ENCODE data around the gene MAPKAPK5.

DNA sequence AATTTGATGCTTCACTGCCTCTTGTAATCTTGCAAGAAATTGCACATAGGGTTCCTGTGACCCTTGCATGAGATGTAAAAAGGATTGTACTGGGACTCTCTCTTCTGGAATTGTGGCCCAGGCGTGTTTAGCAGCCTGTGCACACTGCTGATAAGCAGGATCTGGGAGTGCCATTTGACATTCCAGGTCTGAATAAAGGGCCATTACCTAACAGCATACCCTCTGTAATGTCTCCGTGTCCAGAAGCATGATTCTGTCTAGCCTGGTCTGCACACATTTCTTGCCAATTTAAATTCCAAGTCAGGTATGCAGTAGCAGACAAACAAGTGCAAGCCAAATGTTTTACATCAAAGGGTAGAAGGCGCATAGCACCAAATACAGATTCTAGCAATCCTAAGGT lies 18.1 kb upstream of the MAPKAPK5 start:
- TF ChIP-seq, protein P1, sequence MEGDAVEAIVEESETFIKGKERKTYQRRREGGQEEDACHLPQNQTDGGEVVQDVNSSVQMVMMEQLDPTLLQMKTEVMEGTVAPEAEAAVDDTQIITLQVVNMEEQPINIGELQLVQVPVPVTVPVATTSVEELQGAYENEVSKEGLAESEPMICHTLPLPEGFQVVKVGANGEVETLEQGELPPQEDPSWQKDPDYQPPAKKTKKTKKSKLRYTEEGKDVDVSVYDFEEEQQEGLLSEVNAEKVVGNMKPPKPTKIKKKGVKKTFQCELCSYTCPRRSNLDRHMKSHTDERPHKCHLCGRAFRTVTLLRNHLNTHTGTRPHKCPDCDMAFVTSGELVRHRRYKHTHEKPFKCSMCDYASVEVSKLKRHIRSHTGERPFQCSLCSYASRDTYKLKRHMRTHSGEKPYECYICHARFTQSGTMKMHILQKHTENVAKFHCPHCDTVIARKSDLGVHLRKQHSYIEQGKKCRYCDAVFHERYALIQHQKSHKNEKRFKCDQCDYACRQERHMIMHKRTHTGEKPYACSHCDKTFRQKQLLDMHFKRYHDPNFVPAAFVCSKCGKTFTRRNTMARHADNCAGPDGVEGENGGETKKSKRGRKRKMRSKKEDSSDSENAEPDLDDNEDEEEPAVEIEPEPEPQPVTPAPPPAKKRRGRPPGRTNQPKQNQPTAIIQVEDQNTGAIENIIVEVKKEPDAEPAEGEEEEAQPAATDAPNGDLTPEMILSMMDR (IDR thresholded peaks at IDR 0.05) = no peak
- no peak for TF ChIP-seq EP300 (IDR thresholded peaks at IDR 0.05)
- no peak for TF ChIP-seq POLR2AphosphoS5 (IDR thresholded peaks at IDR 0.05)
